NCI-H1436 treated with DMSO at 0.1 percent for 48 hours (cell line): ENCODE data around the gene EXOC3.
"Not testable (repeated sequence)": the region's sequence is repeated elsewhere in the genome, so short reads cannot be mapped to it uniquely, and the experiment has no call there.

Experiments used
- DNase-seq: peaks from one replicate; lab custom pipeline; 2025; lab: John Stamatoyannopoulos, UW

The EXOC3 gene

DNA sequence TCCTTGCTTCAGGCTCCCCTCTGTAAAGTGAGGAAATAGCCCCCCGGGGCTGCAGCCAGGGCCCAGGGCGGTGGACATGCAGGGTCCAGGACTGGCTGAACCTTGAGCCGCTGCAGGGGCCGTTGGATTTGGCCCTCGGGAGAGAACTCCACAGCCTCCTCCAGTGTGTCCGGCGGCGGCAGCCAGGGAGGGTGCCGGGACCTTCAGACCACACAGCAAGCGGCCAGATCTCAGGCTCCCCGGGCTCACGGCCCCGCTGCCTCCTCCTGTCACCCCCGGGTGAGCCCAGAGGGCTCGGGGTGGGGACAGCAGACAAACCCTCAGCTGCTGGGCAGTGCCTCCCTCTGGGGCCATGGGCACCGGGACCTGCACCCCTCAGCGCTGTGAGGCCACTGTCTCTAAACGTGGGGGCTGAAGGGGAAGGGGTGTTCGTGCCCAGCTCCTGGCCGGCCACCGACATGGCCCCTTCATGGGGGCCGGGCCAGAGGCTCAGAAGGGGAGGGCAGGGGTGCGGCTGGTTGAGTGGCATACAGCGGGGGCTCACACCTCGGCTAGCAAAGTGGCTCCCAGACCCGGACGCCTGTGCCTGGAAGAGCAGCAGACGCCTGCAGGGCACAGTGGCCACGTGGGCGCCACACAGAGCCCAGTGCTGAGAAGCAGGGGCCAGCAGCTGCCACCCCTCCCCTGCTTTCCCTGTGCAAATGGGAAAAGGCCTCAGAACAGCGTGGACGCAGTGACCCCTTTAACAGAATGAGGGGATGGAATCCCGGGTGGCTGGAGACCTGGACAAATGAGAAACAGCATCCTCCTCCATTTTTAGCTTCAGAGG, 61.6 kb downstream of the EXOC3 start:
- no peak for DNase-seq

DNA sequence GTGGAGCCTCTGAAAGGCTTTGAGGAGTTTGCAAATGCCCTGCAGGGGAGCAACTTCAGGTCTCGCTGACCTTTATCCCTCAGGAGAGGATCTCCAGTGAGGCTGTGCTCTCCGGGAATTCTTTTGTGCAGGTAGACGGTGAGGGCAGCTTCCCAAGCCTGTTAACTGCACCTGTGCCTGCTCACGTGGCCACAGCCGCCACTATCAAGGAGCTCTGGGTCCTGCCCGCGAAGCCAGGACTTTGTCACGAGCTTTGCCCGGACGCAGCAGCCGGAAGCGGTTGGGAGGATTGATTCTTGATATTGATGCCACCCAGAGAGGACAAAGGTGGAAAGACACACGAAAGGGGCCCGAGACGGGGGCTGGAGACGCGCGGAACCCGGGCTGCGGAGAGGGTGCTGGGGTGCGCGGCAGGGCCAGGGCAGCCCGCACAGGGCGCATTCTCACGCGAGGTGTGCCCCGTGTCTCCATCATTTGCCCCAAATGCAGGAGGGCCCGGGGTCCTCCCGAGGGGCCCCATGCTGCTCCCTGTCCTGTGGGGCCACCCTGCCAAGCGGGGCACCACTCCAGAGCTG, 63.1 kb downstream of the EXOC3 start:
- DNase-seq: no peak

DNA sequence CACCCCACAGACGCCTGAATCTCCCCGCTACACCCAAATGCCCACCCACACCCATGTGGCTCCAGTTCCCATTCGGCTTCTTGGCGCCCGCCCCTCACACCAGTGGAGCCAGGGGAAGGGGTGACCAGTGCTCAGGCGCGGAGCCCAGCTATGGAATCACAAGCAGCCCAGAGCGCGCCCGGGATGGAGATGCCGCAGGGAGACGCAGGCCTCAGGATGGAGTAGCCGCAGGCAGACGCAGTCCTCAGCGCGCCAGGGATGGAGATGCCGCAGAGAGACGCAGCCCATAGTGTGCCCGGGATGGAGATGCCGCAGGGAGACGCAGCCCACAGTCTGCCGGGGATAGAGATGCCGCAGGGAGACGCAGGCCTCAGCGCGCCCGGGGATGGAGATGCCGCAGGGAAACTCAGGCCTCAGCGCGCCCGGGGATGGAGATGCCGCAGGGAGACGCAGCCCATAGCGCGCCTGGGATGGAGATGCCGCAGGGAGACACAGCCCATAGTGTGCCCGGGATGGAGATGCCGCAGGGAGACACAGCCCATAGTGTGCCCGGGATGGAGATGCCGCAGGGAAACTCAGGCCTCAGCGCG, 65.1 kb downstream of the EXOC3 start:
- DNase-seq: not testable (repeated sequence)

DNA sequence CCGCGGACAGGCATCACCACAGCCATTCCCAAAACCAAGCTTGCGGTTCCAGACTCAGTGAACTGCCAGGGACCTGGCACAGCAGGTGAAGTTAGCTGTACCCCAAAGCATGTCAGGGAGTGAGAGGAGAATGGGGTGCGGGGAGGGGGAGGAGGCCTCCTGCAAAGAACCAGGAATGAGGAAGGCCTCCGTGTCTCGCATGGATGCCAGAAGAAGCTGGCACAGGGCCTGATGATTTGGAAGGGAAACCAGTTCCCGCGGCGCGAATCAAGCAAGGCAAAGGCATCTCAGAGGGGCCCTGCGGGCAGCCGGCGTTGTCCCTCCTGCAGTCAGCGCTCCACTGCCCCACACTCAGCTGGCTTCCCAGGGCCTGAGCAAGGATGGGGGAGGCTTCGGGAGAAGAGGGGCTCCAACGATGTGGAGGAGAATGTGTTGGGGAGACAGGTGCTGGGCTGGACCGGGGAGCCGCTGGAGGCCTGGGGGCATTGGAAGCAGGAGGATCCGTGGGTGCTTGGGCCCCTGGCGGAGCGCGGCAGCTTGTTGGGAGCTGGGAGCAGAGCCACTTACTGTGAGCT, 66.7 kb downstream of the EXOC3 start:
- no peak for DNase-seq

DNA sequence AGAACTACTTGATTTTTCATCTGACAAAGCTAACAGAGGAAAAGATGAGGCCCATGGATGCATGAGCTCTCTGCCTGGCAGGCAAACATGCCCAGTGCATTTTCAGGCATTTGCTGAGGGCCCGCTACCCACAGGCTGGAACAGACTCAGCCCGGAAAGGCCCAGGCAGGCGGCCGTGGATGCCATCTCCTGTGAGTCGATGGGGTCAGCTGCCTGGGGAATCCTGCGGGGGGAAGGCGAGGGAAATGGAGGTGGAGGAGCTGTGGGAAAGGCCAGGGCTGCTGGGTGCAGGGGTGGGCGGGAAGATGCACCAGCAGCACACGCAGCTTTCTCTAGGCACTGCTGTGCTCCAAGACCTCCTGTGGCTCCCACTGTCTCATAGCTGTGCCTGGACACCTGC, 67.5 kb downstream of the EXOC3 start:
- DNase-seq: no peak

DNA sequence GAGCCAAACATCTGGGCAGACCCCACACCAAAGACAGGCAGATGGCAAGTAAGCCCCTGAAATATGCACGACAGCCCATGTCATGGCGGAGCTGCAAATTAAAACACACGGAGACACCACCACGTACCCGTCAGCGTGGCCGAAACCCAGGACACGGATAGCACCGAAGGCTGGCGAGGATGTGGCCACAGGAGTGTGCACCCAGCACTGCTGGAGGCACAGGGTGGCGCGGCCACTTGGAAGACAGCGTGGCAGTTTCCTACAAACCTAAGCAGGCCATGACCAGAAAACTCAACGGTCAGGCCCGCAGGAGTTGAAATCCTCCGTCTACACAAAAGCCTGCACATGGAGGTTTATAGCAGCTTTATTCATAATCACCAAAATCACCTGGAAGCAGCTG, 68.5 kb downstream of the EXOC3 start:
- no peak for DNase-seq

DNA sequence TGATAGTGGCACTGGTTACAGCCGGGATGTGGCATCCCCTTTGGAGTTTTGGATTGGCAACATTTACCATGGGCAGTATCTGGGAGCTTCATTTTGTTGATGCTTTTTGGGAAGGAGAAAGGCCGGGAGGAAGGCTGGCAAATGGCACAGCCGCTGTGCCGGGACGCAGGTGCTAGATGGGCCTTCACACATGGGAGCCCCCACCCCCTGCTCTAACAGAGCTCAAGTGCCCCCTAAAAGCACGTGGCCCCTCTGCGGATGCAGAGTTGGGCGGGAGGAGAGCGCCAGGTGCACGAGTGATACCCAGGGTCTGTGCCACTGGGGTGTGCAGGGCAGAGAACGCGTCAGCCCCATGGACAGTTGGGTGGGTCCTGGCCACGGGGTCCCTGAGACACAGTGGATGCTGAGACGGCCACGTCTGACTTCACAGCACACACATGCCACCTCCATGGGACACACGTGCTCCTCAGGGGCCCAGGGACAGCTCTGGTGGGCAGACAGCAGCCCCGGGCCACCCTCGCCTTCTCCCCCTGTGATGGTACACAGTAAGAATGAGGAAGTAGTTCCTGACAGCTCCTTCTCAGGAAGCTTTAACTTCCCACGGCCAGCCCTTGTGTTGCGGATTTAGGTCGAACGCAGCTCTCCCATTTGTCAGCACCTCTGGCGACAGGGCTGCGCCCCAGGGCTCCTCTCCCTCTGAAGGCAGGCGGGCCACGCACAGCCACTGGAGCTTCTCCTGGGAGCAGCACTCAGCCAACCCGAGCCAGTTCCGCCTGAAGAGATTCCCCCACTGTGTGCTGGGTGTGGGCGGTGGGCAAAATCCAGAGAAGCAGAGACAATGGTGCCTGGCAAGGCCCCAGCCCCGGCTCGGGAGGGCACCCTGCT, 70.5 kb downstream of the EXOC3 start:
- DNase-seq: no peak

DNA sequence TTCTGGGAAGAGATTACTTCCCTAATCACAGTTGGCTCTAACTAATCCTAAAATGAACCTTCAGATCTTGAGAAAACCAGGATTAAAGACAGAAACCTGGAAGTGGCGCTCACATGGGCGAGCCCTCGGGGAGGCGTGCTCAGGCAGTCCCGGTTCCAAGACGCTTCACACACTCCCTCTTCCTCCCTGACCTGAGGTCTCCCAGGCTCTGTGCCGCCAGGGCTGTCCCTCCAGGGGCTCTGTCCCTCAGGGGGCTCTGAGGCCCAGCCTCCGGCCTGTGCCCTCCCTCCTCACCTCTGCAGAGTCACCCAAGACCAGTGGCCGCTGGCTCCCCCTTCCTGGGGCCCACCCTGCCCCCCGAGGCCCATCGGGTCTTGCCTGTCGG, 71.1 kb downstream of the EXOC3 start:
- no peak for DNase-seq

DNA sequence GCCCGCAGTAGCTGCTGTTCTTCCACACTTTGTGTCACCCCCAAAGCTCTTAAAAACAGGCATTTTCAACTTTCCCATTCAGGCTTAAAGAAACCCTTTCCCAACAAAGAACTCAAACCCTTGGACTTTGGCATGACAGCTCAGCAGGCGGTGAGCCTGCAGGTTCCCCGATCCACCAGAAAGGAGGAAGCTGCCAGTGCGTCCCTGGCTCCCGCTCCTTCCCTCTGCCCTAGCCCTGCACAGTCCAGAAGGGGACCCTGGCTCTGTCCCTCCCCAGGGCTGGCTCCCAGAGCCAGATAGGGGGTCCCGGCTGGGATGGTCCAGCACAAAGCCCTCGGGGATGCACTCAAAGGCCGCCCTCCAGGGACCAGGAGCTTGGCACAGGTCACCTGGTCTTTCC, 71.7 kb downstream of the EXOC3 start:
- no peak for DNase-seq

DNA sequence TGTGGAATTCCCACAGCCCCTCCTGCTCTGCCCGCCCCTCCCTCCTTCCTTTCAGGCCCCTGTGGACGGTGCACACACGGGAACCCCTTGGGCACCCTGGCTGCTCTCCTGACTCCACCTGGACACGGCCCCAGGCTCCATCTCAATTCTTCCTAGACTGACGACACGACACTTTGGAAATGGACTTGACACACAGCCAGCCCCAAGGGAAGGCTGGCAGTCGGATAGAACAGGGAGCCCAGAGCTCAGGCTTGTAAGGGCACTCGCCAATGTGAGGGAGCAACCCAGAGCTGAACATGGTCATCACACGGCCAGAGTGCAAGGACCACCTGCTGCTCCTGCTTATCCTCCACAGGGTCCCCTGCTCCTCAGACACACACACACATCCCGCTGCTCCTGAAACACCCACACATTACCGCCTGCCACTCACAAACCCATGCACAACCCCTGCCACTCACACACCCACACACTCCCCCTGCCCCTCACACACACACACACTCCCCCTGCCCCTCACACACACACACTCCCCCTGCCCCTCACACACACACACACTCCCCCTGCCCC, 72.4 kb downstream of the EXOC3 start:
- DNase-seq: no peak

DNA sequence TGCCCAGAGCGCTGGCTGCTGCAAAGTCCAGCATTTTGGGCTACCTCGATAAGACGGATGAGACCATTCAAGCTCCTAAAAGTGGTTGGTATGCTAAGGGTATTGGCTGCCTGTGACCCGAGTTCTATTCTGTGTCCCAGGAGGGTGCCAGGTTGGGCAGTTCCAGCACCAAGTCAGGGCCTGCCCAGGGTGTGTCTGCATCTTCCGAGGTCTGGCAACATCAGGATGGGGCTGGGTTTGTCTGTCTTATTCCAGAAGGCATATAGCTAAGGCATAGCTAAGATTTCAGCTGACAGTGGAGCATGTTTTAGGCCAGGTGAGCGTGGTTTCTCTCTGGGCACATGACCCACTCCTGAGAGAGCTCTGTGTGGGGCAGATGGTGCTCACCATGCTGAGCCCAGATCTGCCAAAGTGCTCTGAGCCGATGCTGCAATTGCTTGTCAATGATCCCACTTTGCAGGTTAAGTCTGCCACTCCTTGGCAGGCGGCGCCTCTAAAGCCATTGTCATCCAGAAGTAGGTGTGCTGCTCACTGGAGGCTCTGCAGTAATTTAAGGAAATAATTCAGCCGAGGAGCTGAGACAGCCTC, 73.5 kb downstream of the EXOC3 start:
- DNase-seq: no peak
